ENCODE measurements around the gene IGFL2.

DNA sequence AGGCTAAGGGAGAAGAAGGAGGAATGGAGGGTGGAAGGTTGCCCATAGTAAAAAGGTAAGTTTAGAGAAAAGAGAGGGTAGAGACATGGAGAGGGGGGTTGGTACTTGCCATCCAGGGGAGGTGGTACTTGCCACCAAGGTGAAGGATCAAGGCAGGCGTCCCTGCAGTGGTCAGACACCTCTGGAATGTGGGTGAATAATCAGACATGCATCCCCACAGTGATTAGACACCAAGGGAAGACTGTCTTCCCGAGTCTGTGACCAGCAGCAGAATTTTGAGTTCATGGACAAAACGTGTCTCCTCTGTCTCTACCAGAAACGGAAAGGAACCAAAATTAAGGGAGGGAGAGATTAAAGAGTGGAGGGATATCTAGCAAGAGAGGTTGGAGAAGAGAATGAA is 54.4 kb downstream of the IGFL2 start:
- TF ChIP-seq CTCF (IDR thresholded peaks at IDR 0.05): no peak
- TF ChIP-seq POLR2A (IDR thresholded peaks at IDR 0.05): no peak
